Measurements from ENCODE around the gene CCDC159.

Gene CCDC159

GRCh38 chr19:11359421-11359820 lies 13.1 kb downstream of the CCDC159 start:
- Histone ChIP-seq H3K27ac (ENCODE audit: low read depth, low read length) (no peak overlapping the region), H3K4me1 (ENCODE audit: insufficient read depth, low read length) (peaks cover 7% of the 10 kb centered on the region), H3K4me3 (ENCODE audit: low read length) (no peak overlapping the region), H3K36me3 (ENCODE audit: insufficient read depth, low read length) (no peaks in the 10 kb centered on the region), H3K9ac (ENCODE audit: low read depth, low read length) (no peak overlapping the region), H3K9me3 (ENCODE audit: insufficient read depth, low read depth, low read length) (no peaks in the 10 kb centered on the region), H3K27me3 (ENCODE audit: insufficient read depth, low read length) (peaks cover 18% of the 10 kb centered on the region)
- 80% methylated on average over 11 of the region's 11 CpGs for WGBS

DNA sequence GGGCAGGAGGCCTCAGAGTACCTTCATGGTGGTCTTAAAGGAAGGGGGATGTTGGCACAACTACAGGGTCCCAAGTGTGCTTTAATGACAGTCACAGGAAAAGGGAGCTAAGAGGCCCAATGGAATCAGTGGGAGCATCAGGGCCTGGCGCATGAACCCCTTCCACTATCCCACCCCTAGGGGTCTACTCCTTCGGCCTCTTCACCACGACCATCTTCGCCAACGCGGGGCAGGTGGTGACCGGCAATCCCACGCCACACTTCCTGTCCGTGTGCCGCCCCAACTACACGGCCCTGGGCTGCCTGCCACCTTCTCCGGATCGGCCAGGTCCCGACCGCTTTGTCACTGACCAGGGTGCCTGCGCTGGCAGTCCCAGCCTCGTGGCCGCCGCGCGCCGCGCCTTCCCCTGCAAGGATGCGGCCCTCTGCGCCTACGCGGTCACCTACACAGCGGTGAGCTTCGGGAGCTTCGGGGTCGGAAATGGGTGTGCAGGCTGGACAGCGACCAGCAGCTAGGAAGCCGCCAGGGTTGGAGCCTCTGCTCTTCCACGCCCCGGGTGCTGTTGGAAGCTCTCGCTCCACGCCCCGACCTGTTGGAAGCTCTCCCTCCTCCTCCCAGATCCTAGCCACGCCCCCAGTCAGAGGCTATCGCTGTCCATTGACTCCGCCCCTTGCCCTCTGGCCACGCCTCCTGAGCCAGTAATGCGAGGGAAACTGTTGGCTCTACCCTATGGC lies 14.9 kb downstream of the CCDC159 start:
- H3K4me1 ChIP-seq (ENCODE audit: insufficient read depth, low read length): peaks cover 7% of the 10 kb centered on the region
- peak overlapping the region; percentile 56 for H3K4me3 ChIP-seq (ENCODE audit: low read length)
- WGBS: 15% methylated on average over 43 of the region's 43 CpGs
- H3K9ac ChIP-seq (ENCODE audit: low read depth, low read length): peak overlapping the region; percentile 7; the same call in 1 of the 2 replicates
- 0 out of 2 replicates have a peak, but pooled peaks cover 13% of the 10 kb centered on the region for H3K27me3 ChIP-seq (ENCODE audit: insufficient read depth, low read length)
- no peaks in the 10 kb centered on the region for H3K9me3 ChIP-seq (ENCODE audit: insufficient read depth, low read depth, low read length)
- H3K36me3 ChIP-seq (ENCODE audit: insufficient read depth, low read length): no peaks in the 10 kb centered on the region
- no peak overlapping the region for H3K27ac ChIP-seq (ENCODE audit: low read depth, low read length)

- no peaks in the 10 kb centered on the region for H3K9me3 ChIP-seq (ENCODE audit: insufficient read depth, low read depth, low read length)
- peaks cover 7% of the 10 kb centered on the region for H3K4me1 ChIP-seq (ENCODE audit: insufficient read depth, low read length)
- WGBS: 76% methylated on average over 35 of the region's 35 CpGs
- H3K27me3 ChIP-seq (ENCODE audit: insufficient read depth, low read length): 0 out of 2 replicates have a peak, but pooled peaks cover 10% of the 10 kb centered on the region
- no peaks in the 10 kb centered on the region for H3K36me3 ChIP-seq (ENCODE audit: insufficient read depth, low read length)
- H3K9ac ChIP-seq (ENCODE audit: low read depth, low read length): no peak overlapping the region
- H3K4me3 ChIP-seq (ENCODE audit: low read length): peak overlapping the region; percentile 56
- H3K27ac ChIP-seq (ENCODE audit: low read depth, low read length): no peak overlapping the region
Observed at GRCh38 chr19:11361771-11362731, 15.7 kb downstream of the CCDC159 start.

GRCh38 chr19:11363881-11364280 lies 17.6 kb downstream of the CCDC159 start:
- Histone ChIP-seq H3K9me3 (ENCODE audit: insufficient read depth, low read depth, low read length) (no peaks in the 10 kb centered on the region), H3K4me3 (ENCODE audit: low read length) (no peak overlapping the region), H3K4me1 (ENCODE audit: insufficient read depth, low read length) (peaks cover 7% of the 10 kb centered on the region), H3K9ac (ENCODE audit: low read depth, low read length) (no peak overlapping the region), H3K36me3 (ENCODE audit: insufficient read depth, low read length) (peaks cover 7% of the 10 kb centered on the region; the same call in 1 of the 2 replicates), H3K27me3 (ENCODE audit: insufficient read depth, low read length) (0 out of 2 replicates have a peak, but pooled peaks cover 10% of the 10 kb centered on the region), H3K27ac (ENCODE audit: low read depth, low read length) (no peak overlapping the region)
- WGBS: 93% methylated on average over 10 of the region's 10 CpGs

GRCh38 chr19:11364296-11364904 lies 18.1 kb downstream of the CCDC159 start:
- no peak overlapping the region for H3K9ac ChIP-seq (ENCODE audit: low read depth, low read length)
- 0 out of 2 replicates have a peak, but pooled peaks cover 10% of the 10 kb centered on the region for H3K27me3 ChIP-seq (ENCODE audit: insufficient read depth, low read length)
- no peak overlapping the region for H3K4me3 ChIP-seq (ENCODE audit: low read length)
- 94% methylated on average over 28 of the region's 28 CpGs for WGBS
- no peak overlapping the region for H3K27ac ChIP-seq (ENCODE audit: low read depth, low read length)
- H3K4me1 ChIP-seq (ENCODE audit: insufficient read depth, low read length): peaks cover 7% of the 10 kb centered on the region
- H3K9me3 ChIP-seq (ENCODE audit: insufficient read depth, low read depth, low read length): no peaks in the 10 kb centered on the region
- peaks cover 7% of the 10 kb centered on the region; the same call in 1 of the 2 replicates for H3K36me3 ChIP-seq (ENCODE audit: insufficient read depth, low read length)

DNA sequence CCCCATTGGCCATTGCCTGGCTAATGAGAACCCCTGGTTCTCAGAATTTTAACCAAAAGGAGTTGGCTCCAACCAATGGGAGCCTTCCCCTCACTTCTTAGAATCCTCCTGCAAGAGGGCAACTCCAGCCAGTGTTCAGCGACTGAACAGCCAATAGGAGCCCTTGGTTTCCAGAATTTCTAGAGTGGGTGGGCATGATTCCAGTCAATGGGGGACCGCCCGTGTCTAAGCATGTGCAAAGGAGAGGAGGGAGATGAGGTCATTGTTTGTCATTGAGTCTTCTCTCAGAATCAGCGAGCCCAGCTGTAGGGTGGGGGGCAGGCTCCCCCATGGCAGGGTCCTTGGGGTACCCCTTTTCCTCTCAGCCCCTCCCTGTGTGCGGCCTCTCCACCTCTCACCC lies 18.6 kb downstream of the CCDC159 start:
- peaks cover 7% of the 10 kb centered on the region for H3K4me1 ChIP-seq (ENCODE audit: insufficient read depth, low read length)
- H3K27me3 ChIP-seq (ENCODE audit: insufficient read depth, low read length): 0 out of 2 replicates have a peak, but pooled peaks cover 10% of the 10 kb centered on the region
- no peak overlapping the region for H3K9ac ChIP-seq (ENCODE audit: low read depth, low read length)
- peaks cover 7% of the 10 kb centered on the region; the same call in 1 of the 2 replicates for H3K36me3 ChIP-seq (ENCODE audit: insufficient read depth, low read length)
- 93% methylated on average over 5 of the region's 5 CpGs for WGBS
- H3K4me3 ChIP-seq (ENCODE audit: low read length): no peak overlapping the region
- H3K27ac ChIP-seq (ENCODE audit: low read depth, low read length): no peak overlapping the region
- no peaks in the 10 kb centered on the region for H3K9me3 ChIP-seq (ENCODE audit: insufficient read depth, low read depth, low read length)

DNA sequence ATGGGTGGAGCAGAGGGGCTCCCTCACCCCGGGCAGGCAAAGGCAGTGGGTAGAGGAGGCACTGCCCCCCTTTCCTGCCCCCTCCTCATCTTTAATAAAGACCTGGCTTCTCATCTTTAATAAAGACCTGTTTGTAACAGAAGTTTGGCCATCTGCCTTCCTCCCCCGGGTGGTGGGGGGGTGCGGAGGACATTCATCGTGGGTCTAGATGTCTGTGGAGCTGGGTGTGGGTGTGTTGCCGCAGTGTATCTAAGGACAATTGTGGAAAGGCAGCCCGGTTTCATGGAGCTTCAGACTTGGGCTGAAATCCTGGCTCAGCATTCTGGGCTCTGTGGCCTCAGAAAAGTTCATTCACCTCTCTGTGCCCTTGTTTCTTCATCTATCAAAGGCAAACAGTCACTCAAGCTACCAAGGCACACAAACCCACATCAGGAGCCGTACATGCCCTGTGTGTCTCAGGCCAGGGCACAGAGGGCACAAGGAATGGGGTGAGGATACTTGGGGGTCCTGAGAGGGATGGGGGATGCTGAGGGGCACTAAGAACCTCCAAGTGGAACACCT lies 19.3 kb downstream of the CCDC159 start:
- Histone ChIP-seq H3K36me3 (ENCODE audit: insufficient read depth, low read length) (peaks cover 7% of the 10 kb centered on the region; the same call in 1 of the 2 replicates), H3K27me3 (ENCODE audit: insufficient read depth, low read length) (0 out of 2 replicates have a peak, but pooled peaks cover 6% of the 10 kb centered on the region), H3K4me3 (ENCODE audit: low read length) (no peak overlapping the region), H3K4me1 (ENCODE audit: insufficient read depth, low read length) (peaks cover 7% of the 10 kb centered on the region), H3K9me3 (ENCODE audit: insufficient read depth, low read depth, low read length) (no peaks in the 10 kb centered on the region), H3K9ac (ENCODE audit: low read depth, low read length) (no peak overlapping the region), H3K27ac (ENCODE audit: low read depth, low read length) (no peak overlapping the region)
- WGBS: 89% methylated on average over 7 of the region's 7 CpGs

GRCh38 chr19:11367528-11367927 lies 21.2 kb downstream of the CCDC159 start:
- Histone ChIP-seq H3K4me3 (ENCODE audit: low read length) (no peak overlapping the region), H3K9ac (ENCODE audit: low read depth, low read length) (no peak overlapping the region), H3K9me3 (ENCODE audit: insufficient read depth, low read depth, low read length) (no peaks in the 10 kb centered on the region), H3K36me3 (ENCODE audit: insufficient read depth, low read length) (peaks cover 7% of the 10 kb centered on the region; the same call in 1 of the 2 replicates), H3K4me1 (ENCODE audit: insufficient read depth, low read length) (no peaks in the 10 kb centered on the region), H3K27ac (ENCODE audit: low read depth, low read length) (no peak overlapping the region), H3K27me3 (ENCODE audit: insufficient read depth, low read length) (no peaks in the 10 kb centered on the region)
- 96% methylated on average over 1 of the region's 2 CpGs for WGBS

DNA sequence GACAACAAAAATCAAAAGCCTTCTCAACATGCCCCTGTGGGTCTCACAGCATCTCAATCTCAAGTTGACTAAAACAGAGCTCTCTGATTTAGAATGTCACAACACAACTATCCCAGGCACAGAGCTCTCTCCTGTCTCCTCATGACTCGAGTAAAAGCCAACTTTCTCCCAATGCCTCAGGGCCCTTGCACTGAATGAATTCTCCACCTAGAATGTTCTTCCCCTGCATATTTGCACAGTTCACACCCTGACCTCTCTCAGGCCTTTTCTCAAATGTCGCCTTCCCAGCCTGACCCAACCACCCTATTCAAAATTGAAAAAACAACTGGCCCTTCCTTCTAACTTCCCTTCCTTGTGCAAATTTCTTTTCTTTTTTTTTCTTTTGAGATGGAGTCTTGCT lies 24.4 kb downstream of the CCDC159 start:
- Histone ChIP-seq H3K4me1 (ENCODE audit: insufficient read depth, low read length) (peaks cover 3% of the 10 kb centered on the region; the same call in 1 of the 2 replicates), H3K4me3 (ENCODE audit: low read length) (no peak overlapping the region), H3K27me3 (ENCODE audit: insufficient read depth, low read length) (no peaks in the 10 kb centered on the region), H3K9ac (ENCODE audit: low read depth, low read length) (no peak overlapping the region), H3K9me3 (ENCODE audit: insufficient read depth, low read depth, low read length) (no peaks in the 10 kb centered on the region), H3K27ac (ENCODE audit: low read depth, low read length) (no peak overlapping the region), H3K36me3 (ENCODE audit: insufficient read depth, low read length) (peaks cover 7% of the 10 kb centered on the region; the same call in 1 of the 2 replicates)
- WGBS: 91% methylated on average over 2 of the region's 2 CpGs

DNA sequence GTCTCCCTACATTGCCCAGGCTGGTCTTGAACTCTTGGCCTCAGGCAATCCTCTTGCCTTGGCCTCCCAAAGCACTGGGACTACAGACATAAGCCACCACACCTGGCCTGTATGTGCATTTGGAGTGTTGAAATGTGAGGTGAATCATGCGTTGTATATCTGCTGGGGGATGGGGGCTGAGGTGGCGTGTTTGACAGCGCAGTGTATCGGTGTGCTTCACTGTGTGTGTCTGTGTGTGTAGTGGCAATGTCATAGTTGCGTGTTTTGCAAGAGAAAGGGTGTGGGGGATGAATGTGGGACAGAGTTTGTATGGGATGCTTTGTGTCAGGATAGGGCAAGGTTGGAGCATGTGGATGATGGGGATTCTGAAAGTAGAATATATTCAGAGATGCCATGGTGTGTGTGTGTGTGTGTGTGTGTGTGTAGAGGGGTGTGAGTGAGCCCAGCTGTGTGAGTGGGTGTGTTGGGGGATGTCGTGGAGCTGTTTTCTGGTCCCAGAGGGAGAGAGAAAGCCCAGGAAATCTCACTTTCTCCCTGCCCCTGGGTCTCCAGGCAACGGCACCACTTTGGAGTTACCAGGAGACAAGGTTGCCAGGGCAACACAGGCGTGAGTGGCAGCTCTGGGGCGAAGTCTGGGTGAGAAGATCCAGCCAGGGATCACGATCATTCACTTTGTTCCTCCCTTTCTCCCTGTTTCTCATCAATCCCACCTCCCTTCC lies 27.0 kb downstream of the CCDC159 start:
- Histone ChIP-seq H3K9ac (ENCODE audit: low read depth, low read length) (no peak overlapping the region), H3K4me3 (ENCODE audit: low read length) (no peak overlapping the region), H3K4me1 (ENCODE audit: insufficient read depth, low read length) (peaks cover 3% of the 10 kb centered on the region; the same call in 1 of the 2 replicates), H3K27ac (ENCODE audit: low read depth, low read length) (no peak overlapping the region), H3K27me3 (ENCODE audit: insufficient read depth, low read length) (no peaks in the 10 kb centered on the region), H3K36me3 (ENCODE audit: insufficient read depth, low read length) (no peaks in the 10 kb centered on the region), H3K9me3 (ENCODE audit: insufficient read depth, low read depth, low read length) (no peaks in the 10 kb centered on the region)
- WGBS: 66% methylated on average over 10 of the region's 10 CpGs
